Loucy (cell line): ENCODE results near the gene FAM107B.

Experiments used
- H2AFZ ChIP-seq: fragments of 200-600 bp; sonication (generic); 2 replicates; pipeline ENCODE4 v1.6.0; 2016; ENCODE audit warnings: antibody characterized with exemption, mild to moderate bottlenecking, low read length, moderate library complexity
- H3F3A ChIP-seq: fragments of 200-600 bp; 2 replicates; pipeline ENCODE4 v1.6.0; 2016; ENCODE audit warnings: antibody characterized with exemption, low read depth, mild to moderate bottlenecking
- H3K27me3 ChIP-seq: fragments of 200-600 bp; sonication (generic); 2 replicates; pipeline ENCODE4 v1.6.1; 2014; ENCODE audit warnings: low read length, mild to moderate bottlenecking; ENCODE audit not compliant: insufficient read depth, poor library complexity, severe bottlenecking
- H3K36me3 ChIP-seq: fragments of 200-600 bp; sonication (generic); 2 replicates; pipeline ENCODE4 v1.6.1; 2016; ENCODE audit warnings: low read length; ENCODE audit not compliant: insufficient read depth
- H3K4me1 ChIP-seq: fragments of 200-600 bp; sonication (generic); 2 replicates; pipeline ENCODE4 v1.5.1; 2014; ENCODE audit warnings: low read length, mild to moderate bottlenecking; ENCODE audit not compliant: insufficient read depth, poor library complexity, severe bottlenecking
- H3K4me2 ChIP-seq: fragments of 200-600 bp; sonication (generic); 2 replicates; pipeline ENCODE4 v1.6.0; 2014; ENCODE audit warnings: antibody characterized with exemption, low read length, low read depth, mild to moderate bottlenecking; ENCODE audit not compliant: poor library complexity, severe bottlenecking
- H3K4me3 ChIP-seq: fragments of 200-600 bp; sonication (generic); 2 replicates; pipeline ENCODE4 v1.5.1; 2014; ENCODE audit warnings: low read length, mild to moderate bottlenecking, mixed read lengths; ENCODE audit not compliant: poor library complexity, severe bottlenecking
- H3K79me2 ChIP-seq: fragments of 200-600 bp; sonication (generic); 2 replicates; pipeline ENCODE4 v1.6.1; 2014; ENCODE audit warnings: low read length; ENCODE audit not compliant: insufficient read depth
- H3K9ac ChIP-seq: fragments of 200-600 bp; sonication (generic); 2 replicates; pipeline ENCODE4 v1.6.0; 2014; ENCODE audit warnings: mild to moderate bottlenecking, low read depth, low read length, moderate library complexity; ENCODE audit not compliant: poor library complexity, severe bottlenecking
- H3K9me2 ChIP-seq: fragments of 200-600 bp; sonication (generic); replicated peaks from 2 replicates; pipeline ENCODE4 v1.6.1; 2016; ENCODE audit warnings: low read depth, low read length, mixed read lengths
- H3K9me3 ChIP-seq: fragments of 200-600 bp; sonication (generic); 2 replicates; pipeline ENCODE4 v1.6.1; 2014; ENCODE audit warnings: mild to moderate bottlenecking, antibody characterized with exemption, low read length, low read depth; ENCODE audit not compliant: insufficient read depth
- H4K20me1 ChIP-seq: fragments of 200-600 bp; sonication (generic); 2 replicates; pipeline ENCODE4 v1.6.0; 2014; ENCODE audit warnings: antibody characterized with exemption, low read length, mild to moderate bottlenecking; ENCODE audit not compliant: insufficient read depth, poor library complexity, severe bottlenecking
- EZH2phosphoT487 ChIP-seq: fragments of 200-600 bp; IDR thresholded peaks from 2 replicates; pipeline ENCODE4 v1.6.1; 2018; ENCODE audit warnings: antibody characterized with exemption, mild to moderate bottlenecking, moderate library complexity, borderline replicate concordance
- TF ChIP-seq, protein P1 (sequence below): fragments of 200-600 bp; sonication (generic); conservative IDR thresholded peaks from 2 replicates; pipeline ENCODE4 v1.5.1; 2014; ENCODE audit warnings: mild to moderate bottlenecking, antibody characterized with exemption, low read length

FAM107B gene

DNA sequence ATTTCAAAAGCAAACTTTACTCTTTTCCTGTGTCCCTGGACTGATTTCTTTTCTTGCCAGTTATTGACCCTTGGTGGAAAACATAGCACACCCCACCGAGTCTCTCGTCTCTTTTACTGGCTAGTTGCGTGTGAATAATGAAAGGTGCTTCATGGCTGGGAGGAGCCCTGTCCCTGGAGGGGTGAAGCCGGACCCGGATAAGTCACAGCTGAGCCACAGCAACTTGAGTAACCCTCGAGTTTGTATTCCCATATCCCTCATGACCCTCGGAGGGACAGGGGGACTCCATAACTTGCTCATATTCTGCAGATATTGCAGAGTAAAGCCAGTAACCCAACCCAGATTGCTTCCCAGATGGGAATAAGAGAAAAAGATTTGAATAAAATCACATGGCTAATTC lies 296.5 kb downstream of the FAM107B start:
- TF ChIP-seq EZH2phosphoT487 = no peak
- TF ChIP-seq, protein P1, sequence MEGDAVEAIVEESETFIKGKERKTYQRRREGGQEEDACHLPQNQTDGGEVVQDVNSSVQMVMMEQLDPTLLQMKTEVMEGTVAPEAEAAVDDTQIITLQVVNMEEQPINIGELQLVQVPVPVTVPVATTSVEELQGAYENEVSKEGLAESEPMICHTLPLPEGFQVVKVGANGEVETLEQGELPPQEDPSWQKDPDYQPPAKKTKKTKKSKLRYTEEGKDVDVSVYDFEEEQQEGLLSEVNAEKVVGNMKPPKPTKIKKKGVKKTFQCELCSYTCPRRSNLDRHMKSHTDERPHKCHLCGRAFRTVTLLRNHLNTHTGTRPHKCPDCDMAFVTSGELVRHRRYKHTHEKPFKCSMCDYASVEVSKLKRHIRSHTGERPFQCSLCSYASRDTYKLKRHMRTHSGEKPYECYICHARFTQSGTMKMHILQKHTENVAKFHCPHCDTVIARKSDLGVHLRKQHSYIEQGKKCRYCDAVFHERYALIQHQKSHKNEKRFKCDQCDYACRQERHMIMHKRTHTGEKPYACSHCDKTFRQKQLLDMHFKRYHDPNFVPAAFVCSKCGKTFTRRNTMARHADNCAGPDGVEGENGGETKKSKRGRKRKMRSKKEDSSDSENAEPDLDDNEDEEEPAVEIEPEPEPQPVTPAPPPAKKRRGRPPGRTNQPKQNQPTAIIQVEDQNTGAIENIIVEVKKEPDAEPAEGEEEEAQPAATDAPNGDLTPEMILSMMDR = no peak
- Histone ChIP-seq H3F3A (no peaks in the 10 kb centered on the region), H3K4me1 (no peaks in the 10 kb centered on the region), H3K27me3 (no peaks in the 10 kb centered on the region), H3K9me2 (no peaks in the 10 kb centered on the region), H3K9me3 (no peaks in the 10 kb centered on the region), H2AFZ (no peak overlapping the region; the same call in 1 of the 2 replicates), H3K9ac (no peak overlapping the region), H3K4me3 (no peak overlapping the region), H3K36me3 (no peaks in the 10 kb centered on the region), H3K79me2 (no peaks in the 10 kb centered on the region), H3K4me2 (no peak overlapping the region), H4K20me1 (no peaks in the 10 kb centered on the region)

GRCh38 chr10:14477408-14477710 lies 297.3 kb downstream of the FAM107B start:
- Histone ChIP-seq H3K9me3 (no peaks in the 10 kb centered on the region), H3F3A (no peaks in the 10 kb centered on the region), H3K9ac (no peak overlapping the region), H3K36me3 (no peaks in the 10 kb centered on the region), H4K20me1 (no peaks in the 10 kb centered on the region), H3K27me3 (no peaks in the 10 kb centered on the region), H3K4me2 (no peak overlapping the region), H3K79me2 (no peaks in the 10 kb centered on the region), H3K4me1 (no peaks in the 10 kb centered on the region), H3K4me3 (no peak overlapping the region), H2AFZ (no peak overlapping the region), H3K9me2 (no peaks in the 10 kb centered on the region)
- TF ChIP-seq, protein P1 = no peak
- no peak for TF ChIP-seq EZH2phosphoT487

DNA sequence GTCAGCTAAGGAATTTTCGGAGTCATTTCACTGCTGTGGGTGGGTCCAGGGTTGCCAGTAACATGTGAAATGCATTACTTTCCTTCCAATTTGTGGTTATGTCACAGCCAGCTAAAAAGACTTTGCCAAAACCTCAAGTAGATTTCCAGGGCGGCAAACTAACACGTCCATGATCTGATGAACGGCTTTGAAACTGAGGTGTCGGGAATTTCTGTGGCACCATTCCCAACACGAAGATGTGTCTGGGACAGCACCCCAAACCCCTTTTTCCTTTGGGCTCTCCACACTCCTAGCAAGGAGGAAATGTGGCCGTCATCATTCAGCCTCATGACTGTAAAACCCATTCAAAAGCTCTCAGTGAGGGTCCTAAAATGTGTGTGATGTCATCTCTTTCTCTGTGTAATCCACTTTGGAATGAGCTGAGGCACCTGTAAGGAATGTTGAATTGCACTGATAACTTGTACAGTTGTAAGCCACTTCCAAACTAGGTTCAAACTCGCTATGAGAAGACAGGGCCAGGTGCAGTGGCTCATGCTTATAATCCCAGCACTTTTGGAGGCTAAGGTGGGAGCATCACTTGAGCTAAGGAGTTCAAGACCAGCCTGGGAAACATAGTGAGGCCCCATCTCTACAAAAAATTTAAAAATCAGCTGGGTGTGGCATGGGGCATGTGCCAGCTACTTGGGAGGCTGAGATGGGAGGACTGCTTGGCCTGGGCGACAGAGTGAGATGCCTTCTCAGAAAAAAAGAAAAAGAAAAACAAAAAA lies 297.9 kb downstream of the FAM107B start:
- Histone ChIP-seq H3K9ac (no peak overlapping the region), H3K9me3 (no peaks in the 10 kb centered on the region), H3K4me1 (no peaks in the 10 kb centered on the region), H3K4me3 (no peak overlapping the region), H3K9me2 (no peaks in the 10 kb centered on the region), H3K79me2 (no peaks in the 10 kb centered on the region), H3K36me3 (no peaks in the 10 kb centered on the region), H3K4me2 (no peak overlapping the region), H4K20me1 (no peaks in the 10 kb centered on the region), H3K27me3 (no peaks in the 10 kb centered on the region), H2AFZ (no peak overlapping the region), H3F3A (no peaks in the 10 kb centered on the region)
- TF ChIP-seq, protein P1 = no peak
- no peak for TF ChIP-seq EZH2phosphoT487
